Ovary (tissue), 9 donors: Measurements from ENCODE around the gene PALLD. TPM values are rescaled to one million over a fixed set of nuclear protein-coding genes. Genes with fewer than 3 reads are reported as not detected.
"Not testable (repeated sequence)": the region's sequence is repeated elsewhere in the genome, so short reads cannot be mapped to it uniquely, and the experiment has no call there.

Experiments
- DNase-seq, 5 donors: peaks; one replicate each; pipeline ENCODE4 v3.0.0-alpha.2; 2019 to 2020
- H3K27ac ChIP-seq, 2 donors: fragments of 200-600 bp; one replicate each; pipeline versions ENCODE4 v1.5.1 to v1.8.0; 2019 to 2022
- H3K27me3 ChIP-seq: fragments of 200-600 bp; one replicate; pipeline ENCODE4 v1.8.0; 2022
- H3K36me3 ChIP-seq: fragments of 200-600 bp; sonication (generic); one replicate; pipeline ENCODE4 v1.5.1; 2019
- H3K4me1 ChIP-seq: one replicate; pipeline ENCODE4 v1.8.1; 2013; ENCODE audit warnings: mild to moderate bottlenecking, moderate library complexity; ENCODE audit not compliant: insufficient read depth
- H3K4me3 ChIP-seq: fragments of 200-600 bp; sonication (generic); one replicate; pipeline ENCODE4 v1.5.1; 2017
- H3K9me3 ChIP-seq, 2 donors: fragments of 200-600 bp in 1 of 2; sonication (generic) in 1 of 2; one replicate each; pipeline versions ENCODE4 v1.5.1 to v1.8.1; 2013 to 2019; ENCODE audit warnings: mild to moderate bottlenecking in 1 of 2, moderate library complexity in 1 of 2
- CTCF ChIP-seq, 3 donors: fragments of 450-650 bp in 2 of 3; fragments of 200-600 bp in 1 of 3; IDR thresholded peaks; one replicate each; pipeline versions ENCODE4 v1.5.1 to v1.8.0; 2016 to 2022; ENCODE audit warnings: antibody characterized with exemption in 3 of 3, mild to moderate bottlenecking in 1 of 3
- EP300 ChIP-seq: sonication (generic); formaldehyde crosslinking; IDR thresholded peaks from one replicate; pipeline ENCODE4 v1.6.1; 2017; ENCODE audit warnings: antibody characterized with exemption
- POLR2A ChIP-seq: fragments of 450-650 bp; IDR thresholded peaks from one replicate; pipeline ENCODE4 v1.6.1; 2017; ENCODE audit warnings: antibody characterized with exemption, mild to moderate bottlenecking, moderate library complexity
- WGBS, 3 donors: extraction: QIAGEN DNeasy Blood & Tissue Kit in 1 of 3; methylation state at CpG; one replicate each; pipeline versions ENCODE4 v1.1.5 to v1.1.7; 2013 to 2017; 5-methylcytosine and 5-hydroxymethylcytosine counted together
- intact Hi-C, 4 donors: fragments of 100-400 bp; cut with DNase I; formaldehyde crosslinking; loops; one replicate each; pipeline versions ENCODE4 v1.11.0 to v1.15.1; 2022 to 2023
- polyA plus RNA-seq, 2 donors: library from polyadenylated mRNA; stranded (reverse); fragments of 200-250 nt in 1 of 2; fragments of 350-450 nt in 1 of 2; fragmentation: Illumina TruSeq in 1 of 2; extraction: RNeasy Lipid Tissue Mini Kit (QIAGEN cat#74804) in 1 of 2; gene quantifications; one replicate each; pipeline ENCODE4 v1.2.3, GENCODE V29; 2013 to 2014
- total RNA-seq, 7 donors: library from RNA; depleted of rRNA in 2 of 7; stranded (reverse); fragments of >200 nt in 2 of 7; fragmentation: NEBNext Ultra II Directional in 3 of 7; extraction: Animal tissue kit (Norgen Biotek cat#: 25700) in 3 of 7; gene quantifications; one replicate each; pipeline versions ENCODE4 v1.1.0 to v1.2.4, GENCODE V29; 2016 to 2023
- donor health status: DM: no; HTN: no; CAD: no; lungs with moderate emphysema.
- donor health status: DM: no; HTN: no; CAD: no.
- donor health status: Bipolar disorder and iron deficiency.
- donor health status: DM: yes; HTN: yes; CAD: no.
- donor health status: DM: no; HTN: no; CAD: no.
- donor health status: DM: yes; HTN: yes; CAD: no.

The PALLD gene
- total and polyA plus RNA-seq, 9 donors, result 96.8 to 605 (median 137) TPM

GRCh38 chr4:168724686-168725411 lies 228.0 kb downstream of the PALLD start:
- H3K27me3 ChIP-seq, result no peaks in the 10 kb centered on the region
- H3K27ac ChIP-seq, result no peak overlapping the region
- DNase-seq, result no peak
- H3K9me3 ChIP-seq, result no peaks in the 10 kb centered on the region
- no peaks in the 10 kb centered on the region for H3K36me3 ChIP-seq
- 77 to 91% (median 82%) methylated on average over 5 of the region's 5 CpGs for WGBS, 3 donors
- intact Hi-C loops, result no loop called here
- TF ChIP-seq POLR2A, result no peak
- no peaks in the 10 kb centered on the region for H3K4me1 ChIP-seq
- H3K4me3 ChIP-seq, result no peak overlapping the region

GRCh38 chr4:168725930-168726329 lies 229.1 kb downstream of the PALLD start:
- Histone ChIP-seq H3K9me3 (no peaks in the 10 kb centered on the region), H3K4me3 (no peak overlapping the region), H3K4me1 (no peaks in the 10 kb centered on the region), H3K36me3 (no peaks in the 10 kb centered on the region), H3K27me3 (no peaks in the 10 kb centered on the region), H3K27ac (no peak overlapping the region)
- 32 to 65% (median 52%) methylated on average over 1 of the region's 1 CpG for WGBS, 3 donors
- intact Hi-C loops, result no loop called here
- no peak for TF ChIP-seq CTCF (IDR thresholded peaks at IDR 0.05)
- DNase-seq, result no peak

- H3K9me3 ChIP-seq, H3K4me3 ChIP-seq, H3K4me1 ChIP-seq, DNase-seq, H3K27ac ChIP-seq, H3K27me3 ChIP-seq, intact Hi-C loops, H3K36me3 ChIP-seq: not testable (repeated sequence)
Measured at GRCh38 chr4:168727181-168727580, 230.3 kb downstream of the PALLD start.

GRCh38 chr4:168731006-168731636 lies 234.3 kb downstream of the PALLD start:
- WGBS, 3 donors, result 70 to 81% (median 77%) methylated on average over 6 of the region's 6 CpGs
- Histone ChIP-seq H3K4me3 (no peak overlapping the region), H3K9me3 (no peaks in the 10 kb centered on the region), H3K27me3 (no peaks in the 10 kb centered on the region), H3K27ac (no peak overlapping the region), H3K4me1 (peaks cover 3% of the 10 kb centered on the region), H3K36me3 (no peaks in the 10 kb centered on the region)
- DNase-seq, result no peak
- no peak for TF ChIP-seq CTCF (IDR thresholded peaks at IDR 0.05)
- TF ChIP-seq EP300, result no peak
- TF ChIP-seq POLR2A, result no peak
- intact Hi-C loops, result no loop called here

- no peaks in the 10 kb centered on the region for H3K36me3 ChIP-seq
- WGBS, 3 donors, result 85 to 89% (median 89%) methylated on average over 6 of the region's 6 CpGs
- no peak overlapping the region for H3K27ac ChIP-seq
- intact Hi-C loops, result no loop called here
- TF ChIP-seq POLR2A, result no peak
- no peak for TF ChIP-seq CTCF (IDR thresholded peaks at IDR 0.05)
- TF ChIP-seq EP300, result no peak
- H3K9me3 ChIP-seq, result no peaks in the 10 kb centered on the region
- H3K4me3 ChIP-seq, result no peak overlapping the region
- H3K4me1 ChIP-seq, result peaks cover 3% of the 10 kb centered on the region
- no peak for DNase-seq
- no peaks in the 10 kb centered on the region for H3K27me3 ChIP-seq
Measured at GRCh38 chr4:168731706-168732414, 235.0 kb downstream of the PALLD start.
